NCI-H2196 (cell line): Measurements from ENCODE around the gene CCDC82.

Source experiments
- DNase-seq: peaks from one replicate; lab custom pipeline; 2025; ENCODE audit not compliant: unreplicated experiment; lab: John Stamatoyannopoulos, UW

Gene CCDC82

GRCh38 chr11:96365493-96365892, 24.2 kb downstream of the CCDC82 start:
- DNase-seq: no peak

DNA sequence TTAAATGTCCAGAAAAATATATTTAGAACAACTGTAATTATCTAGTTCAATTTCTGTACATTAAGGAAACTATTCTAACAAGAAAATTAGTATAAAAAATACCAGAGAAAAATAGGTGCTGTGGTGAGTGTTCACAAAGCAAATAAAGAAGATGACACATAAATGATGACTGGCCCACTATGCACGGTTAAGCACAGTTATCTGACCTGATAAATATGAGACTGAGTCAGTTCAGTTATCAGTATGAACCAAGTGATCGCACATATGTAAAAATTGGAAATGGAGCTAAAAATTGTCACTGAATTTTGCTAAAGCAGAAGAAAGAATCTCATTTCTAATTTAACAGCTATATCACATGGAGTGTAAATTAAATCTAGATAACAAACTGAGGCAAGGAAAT, 27.9 kb downstream of the CCDC82 start:
- no peak for DNase-seq

DNA sequence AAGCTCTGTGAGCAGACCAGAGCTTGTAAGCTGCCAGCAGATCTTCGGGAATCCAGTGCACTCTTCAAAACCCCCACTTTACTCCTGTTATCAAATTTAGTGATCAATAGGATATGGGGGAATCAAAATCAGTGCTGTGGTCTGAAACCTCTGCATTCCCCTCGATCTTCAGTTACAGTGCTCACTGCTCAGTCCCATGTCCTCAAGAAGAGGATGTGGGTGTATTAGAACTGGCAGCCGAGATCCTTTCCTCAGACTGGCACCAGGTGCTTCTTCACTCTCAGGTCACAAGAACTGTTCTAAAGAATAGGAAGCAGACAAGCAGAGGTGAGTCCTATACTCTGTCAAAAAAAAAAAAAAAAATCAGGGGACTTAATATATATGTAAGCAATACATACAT, 31.4 kb downstream of the CCDC82 start:
- DNase-seq: no peak

DNA sequence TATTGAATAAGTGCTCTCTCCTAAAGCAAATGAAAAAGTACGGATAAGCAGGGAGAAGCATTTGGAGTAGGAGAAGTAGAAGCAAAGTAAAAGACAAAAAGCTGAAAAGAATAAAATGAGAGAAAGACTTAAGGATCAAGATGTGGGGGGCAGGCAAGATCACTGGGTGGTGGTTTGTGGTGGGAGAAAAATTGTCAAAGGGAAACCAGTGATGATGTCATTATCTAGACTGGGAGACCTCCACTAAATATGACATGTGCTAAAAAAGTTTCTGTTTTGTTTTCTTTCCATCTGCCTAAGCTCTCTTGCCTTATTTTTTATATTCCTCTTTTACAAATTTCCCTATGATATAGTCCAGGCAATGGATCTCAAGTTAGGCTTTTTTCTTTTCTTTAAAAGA, 31.9 kb downstream of the CCDC82 start:
- no peak for DNase-seq

DNA sequence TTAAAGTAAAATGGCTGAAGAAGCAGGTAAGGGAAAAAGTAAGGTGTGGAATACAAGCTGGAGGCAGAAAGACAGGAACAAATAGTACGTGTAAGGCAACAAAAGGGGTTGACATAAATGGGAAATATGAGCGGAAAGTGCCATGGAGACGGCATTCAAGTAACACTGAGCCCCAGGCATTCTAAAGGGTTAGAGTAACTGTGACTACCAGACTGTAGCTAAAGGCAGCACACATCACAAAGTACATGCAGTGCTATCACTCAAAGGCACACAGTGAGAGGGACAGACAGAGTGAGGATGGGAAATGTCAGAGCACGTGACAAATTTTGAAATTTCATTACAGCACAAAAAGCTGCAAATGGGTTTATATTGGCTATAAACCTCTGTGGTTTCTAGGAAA, 32.9 kb downstream of the CCDC82 start:
- DNase-seq: no peak

- DNase-seq: peak; percentile 88
Observed at GRCh38 chr11:96342961-96343711, 46.6 kb downstream of the CCDC82 start, which contains the start of gene MAML2. TSS of gene MAML2 (minus strand) at chr11:96343195. CDS start at chr11:96341895, 1,300 bp downstream.

GRCh38 chr11:96342014-96342960, 47.4 kb downstream of the CCDC82 start:
- DNase-seq: no peak

DNA sequence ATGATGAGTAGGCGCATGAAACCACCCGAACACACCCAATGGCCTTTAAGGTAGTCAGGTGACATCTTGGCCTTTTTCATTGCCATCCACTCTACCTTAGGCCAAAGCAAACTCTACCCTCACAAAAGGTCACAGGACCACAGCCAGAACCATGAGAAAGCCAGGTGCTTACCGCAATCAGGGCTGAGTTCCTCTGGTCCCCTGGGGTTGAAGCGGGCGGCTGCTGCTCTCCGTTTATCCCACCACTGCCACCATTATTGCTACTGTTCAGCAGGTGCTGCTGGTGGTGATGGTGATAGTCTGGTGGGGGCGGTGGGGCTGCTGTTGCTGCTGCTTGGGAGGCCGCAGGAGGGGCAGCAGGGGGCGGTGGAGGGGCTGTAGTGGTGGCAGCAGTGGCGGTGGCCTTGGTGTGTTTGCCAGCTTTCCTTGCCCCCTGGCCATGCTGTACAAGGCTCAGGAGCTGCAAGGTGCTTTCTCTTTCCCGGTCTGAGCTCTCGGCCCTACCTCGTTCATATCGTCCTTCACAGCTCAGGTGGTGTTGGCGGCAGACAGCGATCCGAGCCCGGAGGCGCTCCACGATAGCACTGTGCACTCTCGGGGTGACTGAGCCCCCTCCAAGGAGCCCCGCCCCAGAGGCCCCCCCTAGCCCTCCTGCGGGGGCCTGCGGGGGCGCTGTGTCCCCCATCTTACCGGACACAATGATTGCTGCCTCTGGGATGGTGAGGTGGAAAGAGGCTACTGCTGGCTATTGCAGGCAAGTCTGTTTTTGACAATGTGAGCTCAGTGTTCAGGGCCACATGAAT, 48.3 kb downstream of the CCDC82 start:
- no peak for DNase-seq

- no peak for DNase-seq
Observed at GRCh38 chr11:96340555-96340885, 49.2 kb downstream of the CCDC82 start.

DNA sequence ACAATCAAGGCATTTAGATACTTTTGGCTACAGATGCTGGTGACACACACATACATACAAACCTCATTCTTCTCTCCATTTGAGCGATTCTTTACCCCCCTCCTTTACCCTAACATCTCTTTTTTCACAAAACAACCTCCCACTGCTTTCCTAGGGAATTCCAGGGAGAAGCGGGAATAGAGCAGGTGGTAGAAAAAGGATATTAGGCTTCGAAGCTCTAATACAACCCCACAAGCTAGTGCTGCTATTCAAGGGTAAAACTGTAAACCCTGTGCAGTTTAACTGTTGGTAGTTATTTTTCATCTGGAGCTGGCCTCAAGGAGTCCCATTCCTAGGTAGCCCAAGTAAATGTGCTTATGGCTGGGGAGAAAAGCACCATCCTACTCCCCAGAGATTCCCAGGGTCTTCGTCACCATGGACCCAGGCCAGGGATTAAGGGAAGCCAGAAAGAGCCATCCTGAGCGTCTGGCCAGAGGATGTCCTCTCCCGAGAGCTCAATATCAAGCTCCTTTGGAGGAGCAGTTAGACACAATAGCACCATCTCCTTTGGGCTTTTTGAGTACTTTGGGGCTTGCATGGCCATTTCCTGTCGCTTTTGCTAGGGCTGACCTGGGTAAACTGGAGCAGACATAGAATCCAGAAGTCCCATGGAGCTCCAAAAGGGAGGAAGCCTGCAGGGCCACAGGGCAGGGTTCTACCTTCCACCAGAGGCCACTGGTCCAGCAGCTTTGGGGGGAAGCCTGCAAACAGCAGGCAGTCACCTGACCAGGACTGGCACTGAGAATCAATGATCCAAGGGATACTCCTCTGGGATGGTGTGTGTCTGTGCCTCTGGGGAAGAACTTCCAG, 49.8 kb downstream of the CCDC82 start:
- DNase-seq: no peak

DNA sequence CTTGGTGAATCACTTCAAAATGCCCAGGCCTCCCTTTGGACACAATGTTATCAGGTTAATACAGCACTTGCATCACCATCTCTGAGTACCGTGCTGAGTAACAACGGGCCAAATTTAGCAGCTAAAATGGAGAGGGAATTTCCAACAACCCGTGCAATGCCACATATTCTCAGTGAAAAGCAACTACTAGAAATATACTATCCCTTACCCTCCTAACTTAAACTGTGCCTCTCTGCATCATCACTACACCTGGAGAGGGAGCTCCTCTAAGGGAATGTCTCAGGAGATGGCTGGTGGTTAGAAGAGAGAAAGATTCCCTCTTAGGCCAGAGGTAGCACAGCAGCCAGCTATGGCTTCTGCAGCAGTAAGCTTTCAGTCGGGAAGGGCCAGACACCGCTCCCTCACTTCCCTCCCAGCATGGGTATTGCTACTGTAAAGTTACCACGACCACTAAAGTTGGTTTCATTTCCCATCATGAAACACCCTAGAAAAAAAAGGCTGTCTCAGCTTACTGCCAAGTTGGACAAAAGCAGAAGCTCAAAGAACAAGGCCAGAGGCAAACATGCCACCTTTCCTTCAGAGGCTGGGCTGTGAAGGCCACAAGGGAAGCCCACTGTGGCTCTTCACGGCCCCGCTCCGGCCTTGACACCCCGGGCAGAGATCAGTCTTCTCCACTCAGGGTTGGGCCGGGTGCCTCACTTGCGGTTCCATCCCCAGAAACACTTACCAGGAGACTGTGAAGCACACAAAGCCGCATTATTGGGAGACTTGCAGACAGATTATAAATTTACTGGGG, 50.6 kb downstream of the CCDC82 start:
- no peak for DNase-seq

GRCh38 chr11:96337541-96338431, 51.9 kb downstream of the CCDC82 start:
- DNase-seq: no peak

DNA sequence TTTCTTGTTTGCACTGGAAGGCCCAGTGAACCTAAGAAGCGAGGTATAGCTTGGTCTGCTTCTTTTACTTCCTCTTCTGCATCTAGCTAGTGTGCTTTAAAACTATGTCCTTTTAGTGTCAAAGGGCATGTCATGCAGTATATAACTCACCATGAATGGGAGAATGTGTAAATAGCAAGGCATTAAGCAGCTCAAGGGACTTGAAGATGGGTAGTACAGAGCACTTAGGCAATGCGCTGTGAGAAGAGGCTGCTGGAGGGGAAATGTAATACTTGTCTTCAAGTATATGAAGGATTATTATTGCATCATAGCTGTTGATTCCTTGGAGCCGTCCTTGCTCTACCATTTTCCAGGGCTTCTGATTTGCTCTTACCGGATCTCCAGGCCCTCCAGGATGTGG, 54.3 kb downstream of the CCDC82 start:
- no peak for DNase-seq

- no peak for DNase-seq
Observed at GRCh38 chr11:96334219-96334618, 55.5 kb downstream of the CCDC82 start.

DNA sequence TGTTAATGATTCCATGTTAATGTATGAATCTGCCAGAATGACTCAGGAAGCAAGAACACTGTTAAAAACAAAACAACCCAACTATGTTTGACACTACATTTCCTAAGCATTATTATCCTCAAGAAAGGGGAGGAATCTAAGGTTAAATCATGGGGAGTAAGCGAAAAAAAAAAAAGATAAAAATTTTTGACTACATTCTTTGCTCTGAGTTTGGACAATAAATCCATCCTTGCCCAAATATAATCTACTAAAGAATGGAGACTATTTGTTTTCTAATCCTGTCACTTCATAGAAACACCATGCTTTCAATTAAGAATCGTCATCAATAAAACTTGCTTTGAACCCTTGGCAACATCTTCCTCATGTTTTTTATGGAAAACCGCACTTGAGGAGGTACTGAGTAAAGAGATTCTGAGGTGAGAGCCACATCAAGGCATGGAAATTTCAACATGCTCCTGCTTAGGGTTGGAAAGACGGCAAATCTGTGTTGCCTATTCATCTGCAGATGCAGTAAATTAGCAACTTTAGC, 56.5 kb downstream of the CCDC82 start:
- DNase-seq: no peak

GRCh38 chr11:96332126-96332771, 57.5 kb downstream of the CCDC82 start:
- no peak for DNase-seq

DNA sequence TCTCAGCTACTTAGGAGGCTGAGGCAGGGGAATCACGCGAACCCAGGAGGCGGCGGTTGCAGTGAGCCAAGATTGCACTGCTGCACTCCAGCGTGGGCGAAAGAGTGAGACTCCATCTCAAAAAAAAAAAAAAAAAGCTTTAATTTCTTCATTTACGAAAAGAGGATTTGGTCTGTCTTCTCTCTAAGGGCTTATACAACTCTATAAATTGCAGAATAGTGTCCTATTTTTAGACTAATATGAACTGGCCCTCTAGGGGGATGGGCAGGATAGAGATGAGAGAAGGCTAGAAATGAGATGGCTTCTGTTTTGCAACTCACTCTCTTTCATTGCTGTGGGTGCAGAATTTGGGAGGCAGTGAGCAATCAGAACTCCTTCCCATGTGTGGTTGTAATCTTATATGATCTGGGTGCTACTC, 58.0 kb downstream of the CCDC82 start:
- DNase-seq: no peak

- no peak for DNase-seq
Observed at GRCh38 chr11:96330511-96330859, 59.2 kb downstream of the CCDC82 start.
